Mesendoderm (in vitro differentiated cells): ENCODE results near the gene C15orf40. TPM values are rescaled to one million over a fixed set of nuclear protein-coding genes. Genes with fewer than 3 reads are reported as not detected.

Experiments
- DNase-seq: peaks from one replicate; pipeline ENCODE4 v3.0.0; 2013
- H2AK5ac ChIP-seq: 2 replicates; pipeline ENCODE4 v1.6.1; 2013; ENCODE audit warnings: low read length, inconsistent platforms
- H2BK120ac ChIP-seq: 2 replicates; pipeline ENCODE4 v1.6.1; 2013; ENCODE audit warnings: low read depth, mild to moderate bottlenecking, low read length, moderate library complexity, mixed read lengths
- H2BK15ac ChIP-seq: replicated peaks from 2 replicates; pipeline ENCODE4 v1.6.1; 2013; ENCODE audit warnings: low read depth, mild to moderate bottlenecking, moderate library complexity
- H2BK5ac ChIP-seq: 2 replicates; pipeline ENCODE4 v1.6.1; 2013; ENCODE audit warnings: low read length, inconsistent platforms
- H3K18ac ChIP-seq: 2 replicates; pipeline ENCODE4 v1.6.1; 2013; ENCODE audit warnings: mild to moderate bottlenecking, low read length, mixed read lengths
- H3K23ac ChIP-seq: one replicate; pipeline ENCODE4 v1.6.1; 2013; ENCODE audit warnings: low read length
- H3K27ac ChIP-seq: 2 replicates; pipeline ENCODE4 v1.5.1; 2013; ENCODE audit warnings: low read depth, mild to moderate bottlenecking, inconsistent platforms, low read length, moderate library complexity
- H3K27me3 ChIP-seq: 2 replicates; pipeline ENCODE4 v1.6.1; 2013; ENCODE audit warnings: low read length, control low read depth, mild to moderate bottlenecking, inconsistent platforms; ENCODE audit not compliant: insufficient read depth, poor library complexity
- H3K36me3 ChIP-seq: 2 replicates; pipeline ENCODE4 v1.6.1; 2013; ENCODE audit warnings: low read length, inconsistent platforms; ENCODE audit not compliant: control insufficient read depth, insufficient read depth
- H3K4ac ChIP-seq: one replicate; pipeline ENCODE4 v1.6.1; 2013; ENCODE audit warnings: low read depth, mild to moderate bottlenecking, low read length, moderate library complexity
- H3K4me1 ChIP-seq: 2 replicates; pipeline ENCODE4 v1.6.1; 2013; ENCODE audit warnings: low read depth, low read length, inconsistent platforms; ENCODE audit not compliant: control insufficient read depth
- H3K4me2 ChIP-seq: 2 replicates; pipeline ENCODE4 v1.6.1; 2013; ENCODE audit warnings: low read length
- H3K4me3 ChIP-seq: 2 replicates; pipeline ENCODE4 v1.5.1; 2013; ENCODE audit warnings: mild to moderate bottlenecking, low read length
- H3K56ac ChIP-seq: one replicate; pipeline ENCODE4 v1.6.1; 2013; ENCODE audit warnings: low read length
- H3K79me1 ChIP-seq: 2 replicates; pipeline ENCODE4 v1.6.1; 2013; ENCODE audit warnings: low read length, inconsistent platforms
- H3K79me2 ChIP-seq: 2 replicates; pipeline ENCODE4 v1.6.1; 2013; ENCODE audit warnings: mild to moderate bottlenecking, low read length; ENCODE audit not compliant: control insufficient read depth, insufficient read depth
- H3K9ac ChIP-seq: 2 replicates; pipeline ENCODE4 v1.6.1; 2013; ENCODE audit warnings: low read length, inconsistent platforms
- H4K5ac ChIP-seq: one replicate; pipeline ENCODE4 v1.6.1; 2013; ENCODE audit warnings: low read length
- H4K8ac ChIP-seq: one replicate; pipeline ENCODE4 v1.6.1; 2013; ENCODE audit warnings: low read depth, mild to moderate bottlenecking, control low read depth, low read length, moderate library complexity
- WGBS: extraction: QIAGEN DNeasy Blood & Tissue Kit; methylation state at CpG from one replicate; pipeline ENCODE4 v1.1.7; 2013; ENCODE audit warnings: low lambda C conversion rate, missing lambda C conversion rate; ENCODE audit not compliant: insufficient coverage; ENCODE audit errors: extremely low coverage; 5-methylcytosine and 5-hydroxymethylcytosine counted together
- polyA plus RNA-seq, 2 experiments: library from polyadenylated mRNA; stranded (reverse); fragments of 200-250 nt; gene quantifications; one replicate each; pipeline ENCODE4 v1.2.3, GENCODE V29; 2013

The C15orf40 gene
- 8.8 TPM for polyA plus RNA-seq (2013, experiment 1 of 2)
- 9.7 TPM for polyA plus RNA-seq (2013, experiment 2 of 2)

GRCh38 chr15:83011271-83012075 is at the start of gene C15orf40:
C15orf40 (minus strand) TSS chr15:83011639; CDS start chr15:83011607, 32 bp downstream.
- Histone ChIP-seq H4K8ac (peak within 1 kb of the TSS; percentile 31), H2BK15ac (no peak within 1 kb of the TSS), H2BK5ac (no peak within 1 kb of the TSS), H3K79me2 (peaks cover 2% of the 10 kb centered on the region), H4K5ac (no peak within 1 kb of the TSS), H3K4me1 (peaks cover 3% of the 10 kb centered on the region), H3K27ac (peak within 1 kb of the TSS; percentile 38), H3K4ac (peak within 1 kb of the TSS; percentile 83), H3K79me1 (peaks cover 5% of the 10 kb centered on the region), H3K36me3 (no peaks in the 10 kb centered on the region), H2BK120ac (no peak within 1 kb of the TSS), H3K56ac (peak within 1 kb of the TSS; percentile 91), H3K4me3 (peak within 1 kb of the TSS; percentile 90), H3K9ac (peak within 1 kb of the TSS; percentile 89), H3K27me3 (no peaks in the 10 kb centered on the region), H3K4me2 (peak within 1 kb of the TSS; percentile 55), H3K18ac (peak within 1 kb of the TSS; percentile 62), H2AK5ac (no peak within 1 kb of the TSS), H3K23ac (no peak within 1 kb of the TSS)
- peak; percentile 96 for DNase-seq
- WGBS = no CpG with 5 or more reads among the region's 64 CpGs

- H3K9ac ChIP-seq = no peak overlapping the region
Observed at GRCh38 chr15:83057696-83058376, 46.4 kb upstream of the C15orf40 start.

GRCh38 chr15:83057002-83057401 is 45.6 kb upstream of the C15orf40 start:
- H3K18ac ChIP-seq = no peak overlapping the region
- WGBS = no CpG with 5 or more reads among the region's 1 CpG
- no peaks in the 10 kb centered on the region for H3K36me3 ChIP-seq
- no peak overlapping the region for H3K4me2 ChIP-seq
- H3K79me1 ChIP-seq = peaks cover 13% of the 10 kb centered on the region
- no peaks in the 10 kb centered on the region for H3K4me1 ChIP-seq
- H3K79me2 ChIP-seq = peaks cover 31% of the 10 kb centered on the region
- H4K8ac ChIP-seq = no peak overlapping the region
- H4K5ac ChIP-seq = no peak overlapping the region
- H3K56ac ChIP-seq = no peak overlapping the region
- no peak overlapping the region for H2AK5ac ChIP-seq
- no peak overlapping the region for H2BK15ac ChIP-seq
- no peak overlapping the region for H2BK120ac ChIP-seq
- no peaks in the 10 kb centered on the region for H3K27me3 ChIP-seq
- no peak overlapping the region for H3K4ac ChIP-seq
- DNase-seq = no peak
- no peak overlapping the region for H3K9ac ChIP-seq
- no peak overlapping the region for H3K4me3 ChIP-seq
- no peak overlapping the region for H2BK5ac ChIP-seq
- no peak overlapping the region for H3K23ac ChIP-seq
- H3K27ac ChIP-seq = no peak overlapping the region

More at GRCh38 chr15:83057696-83058376, 46.4 kb upstream of the C15orf40 start:
- Histone ChIP-seq H2BK15ac (no peak overlapping the region), H3K27me3 (no peaks in the 10 kb centered on the region), H3K4me3 (no peak overlapping the region), H2BK5ac (no peak overlapping the region), H3K79me2 (peaks cover 40% of the 10 kb centered on the region), H2BK120ac (no peak overlapping the region), H3K4me2 (no peak overlapping the region), H3K56ac (no peak overlapping the region), H3K79me1 (peaks cover 16% of the 10 kb centered on the region), H3K36me3 (no peaks in the 10 kb centered on the region), H3K4ac (no peak overlapping the region), H3K27ac (no peak overlapping the region), H3K23ac (no peak overlapping the region), H4K8ac (no peak overlapping the region), H4K5ac (no peak overlapping the region), H2AK5ac (no peak overlapping the region), H3K18ac (no peak overlapping the region), H3K4me1 (no peaks in the 10 kb centered on the region)
- DNase-seq = no peak
- WGBS = no CpG with 5 or more reads among the region's 7 CpGs

- Histone ChIP-seq H2BK15ac (no peak overlapping the region), H4K8ac (no peak overlapping the region), H3K9ac (no peak overlapping the region), H3K27ac (no peak overlapping the region), H4K5ac (no peak overlapping the region), H3K23ac (no peak overlapping the region), H3K18ac (no peak overlapping the region), H3K4me2 (no peak overlapping the region), H2AK5ac (no peak overlapping the region), H3K79me1 (peaks cover 12% of the 10 kb centered on the region), H3K36me3 (no peaks in the 10 kb centered on the region), H2BK120ac (no peak overlapping the region), H3K4me3 (no peak overlapping the region), H3K27me3 (no peaks in the 10 kb centered on the region), H2BK5ac (no peak overlapping the region), H3K56ac (no peak overlapping the region), H3K79me2 (peaks cover 16% of the 10 kb centered on the region), H3K4ac (no peak overlapping the region), H3K4me1 (no peaks in the 10 kb centered on the region)
- no peak for DNase-seq
Observed at GRCh38 chr15:83053151-83053550, 41.7 kb upstream of the C15orf40 start.

- no peak for DNase-seq
- H2AK5ac ChIP-seq = no peak overlapping the region
- no peak overlapping the region for H3K9ac ChIP-seq
- H3K27ac ChIP-seq = no peak overlapping the region
- H3K36me3 ChIP-seq = no peaks in the 10 kb centered on the region
- peaks cover 10% of the 10 kb centered on the region for H3K79me2 ChIP-seq
- H3K79me1 ChIP-seq = peaks cover 11% of the 10 kb centered on the region
- H4K5ac ChIP-seq = no peak overlapping the region
- H3K4me2 ChIP-seq = no peak overlapping the region
- no peak overlapping the region for H2BK15ac ChIP-seq
- no peak overlapping the region for H2BK120ac ChIP-seq
- H3K4me3 ChIP-seq = no peak overlapping the region
- no CpG with 5 or more reads among the region's 3 CpGs for WGBS
- H2BK5ac ChIP-seq = no peak overlapping the region
- no peak overlapping the region for H3K4ac ChIP-seq
- no peaks in the 10 kb centered on the region for H3K27me3 ChIP-seq
- H4K8ac ChIP-seq = no peak overlapping the region
- H3K56ac ChIP-seq = no peak overlapping the region
- H3K23ac ChIP-seq = no peak overlapping the region
- no peak overlapping the region for H3K18ac ChIP-seq
- H3K4me1 ChIP-seq = no peaks in the 10 kb centered on the region
Observed at GRCh38 chr15:83046558-83047127, 35.2 kb upstream of the C15orf40 start.
